Activated gamma-delta T cell treated with anti-CD3 and anti-CD28 coated beads, Interleukin-2, amount 50 U/mL, for 16 hours (primary cell): ENCODE measurements around the gene ASCL5.

Source experiments
- DNase-seq: peaks from one replicate; pipeline ENCODE4 v3.0.0-alpha.2; 2020; ENCODE audit warnings: low read depth

Gene ASCL5

DNA sequence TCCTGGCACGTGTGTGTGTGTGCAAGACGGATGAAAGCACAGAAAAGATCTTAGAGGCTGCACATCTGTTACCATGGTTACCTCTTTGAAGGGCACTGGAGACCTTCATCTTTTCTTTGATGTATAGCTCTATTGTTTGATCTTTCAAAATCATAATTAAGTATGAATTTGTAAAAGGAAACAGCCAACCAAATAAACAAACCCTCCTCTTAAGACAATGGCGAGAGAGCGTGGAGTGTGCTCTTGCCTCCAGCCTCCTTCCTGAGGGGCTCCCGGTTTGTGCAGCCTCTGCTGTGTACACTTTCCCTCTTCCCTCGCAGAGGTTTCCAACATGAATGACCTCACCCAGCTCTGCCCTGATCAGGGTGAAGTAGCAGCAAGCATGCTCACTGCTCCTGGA, 42.7 kb downstream of the ASCL5 start:
- no peak for DNase-seq

DNA sequence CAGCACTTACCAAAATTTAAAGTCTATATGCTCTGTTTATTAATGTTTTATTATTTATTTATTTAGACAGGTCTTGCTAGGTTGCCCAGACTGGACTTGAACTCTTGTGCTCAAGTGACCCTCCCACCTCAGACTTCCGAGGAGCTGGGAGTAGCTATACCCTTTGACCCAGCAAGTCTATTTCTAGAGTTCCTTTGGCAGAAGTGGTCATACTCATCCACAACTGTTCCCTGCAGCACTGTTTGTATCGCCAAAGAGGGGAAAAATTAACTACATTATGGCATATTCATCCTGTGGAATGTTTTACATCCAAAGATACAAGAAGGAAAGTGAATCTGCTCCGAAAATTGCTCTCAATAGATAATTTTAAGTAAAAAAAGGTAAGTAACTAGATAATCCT, 43.2 kb downstream of the ASCL5 start:
- no peak for DNase-seq

DNA sequence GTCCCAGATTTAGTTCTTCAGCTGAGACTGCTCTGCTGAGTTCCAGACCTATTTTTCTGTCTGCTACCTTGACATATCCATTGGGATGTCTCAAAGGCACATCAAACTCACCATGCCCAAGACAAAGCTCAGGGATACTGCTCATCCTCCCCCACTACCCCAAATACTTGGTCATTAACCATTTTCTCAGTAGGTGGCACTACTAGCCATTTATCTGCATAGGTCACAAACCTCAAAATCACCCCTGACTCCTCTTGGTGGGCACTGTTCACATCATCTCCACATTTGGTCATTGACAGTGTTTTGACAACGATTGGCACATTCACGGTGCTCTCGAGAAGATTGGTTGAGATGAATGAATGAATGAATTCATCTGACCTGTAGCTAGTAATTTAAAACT, 46.8 kb downstream of the ASCL5 start:
- DNase-seq, result no peak

DNA sequence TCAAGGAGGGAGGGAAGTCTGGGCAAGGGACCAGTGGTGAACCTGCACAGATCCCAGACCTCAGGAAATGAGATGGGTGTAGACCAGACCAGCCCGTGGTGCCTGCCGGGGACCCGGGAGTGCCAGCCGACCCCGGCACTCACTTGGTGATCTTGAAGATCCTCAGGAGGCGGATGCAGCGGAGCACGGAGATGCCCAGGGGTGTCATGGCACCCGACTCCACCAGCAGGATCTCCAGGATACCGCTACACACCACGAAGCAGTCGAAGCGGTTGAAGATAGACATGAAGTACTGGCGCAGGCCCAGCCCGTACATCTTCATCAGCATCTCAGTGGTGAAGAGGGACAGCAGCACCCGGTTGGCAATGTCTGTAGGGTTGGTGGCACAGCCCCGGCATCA, 49.2 kb downstream of the ASCL5 start:
- no peak for DNase-seq

DNA sequence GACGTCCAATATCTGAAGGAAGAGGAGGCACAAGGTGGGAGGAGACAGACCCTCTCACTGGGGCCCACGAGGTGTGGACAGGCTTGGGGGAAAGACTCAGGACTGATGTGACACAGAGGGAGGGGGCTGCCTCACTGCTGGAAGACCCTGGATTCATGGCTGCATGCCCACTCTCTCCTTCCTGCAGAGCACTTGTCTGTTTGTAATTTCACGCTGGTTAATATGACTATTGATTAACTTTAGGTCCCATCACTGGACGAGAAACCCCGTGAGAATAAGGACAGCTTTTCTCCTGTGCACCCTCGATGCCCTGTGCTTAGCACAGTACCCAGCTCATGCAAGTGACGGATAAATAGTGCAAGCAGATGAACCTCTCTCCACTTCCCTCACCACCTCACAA, 49.9 kb downstream of the ASCL5 start:
- no peak for DNase-seq

DNA sequence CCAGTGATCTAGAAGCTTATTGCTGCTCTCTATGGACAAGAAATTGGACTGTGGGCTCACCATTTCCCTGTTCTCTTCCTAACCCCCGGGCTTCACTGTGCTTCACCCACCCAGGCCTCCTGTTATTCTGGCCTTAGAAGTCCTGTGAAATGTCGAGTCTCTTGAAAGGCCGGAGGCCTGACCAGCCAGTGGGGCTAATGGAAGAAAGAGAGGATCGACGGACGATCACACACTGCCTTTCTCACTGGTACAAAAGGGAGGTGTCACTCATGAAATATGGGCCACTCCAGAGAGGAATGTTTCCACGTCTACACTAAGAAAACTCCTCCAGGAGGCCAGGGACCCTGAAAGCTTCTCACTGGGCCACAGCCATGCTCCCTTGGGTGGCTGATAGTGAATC, 50.9 kb downstream of the ASCL5 start:
- no peak for DNase-seq

DNA sequence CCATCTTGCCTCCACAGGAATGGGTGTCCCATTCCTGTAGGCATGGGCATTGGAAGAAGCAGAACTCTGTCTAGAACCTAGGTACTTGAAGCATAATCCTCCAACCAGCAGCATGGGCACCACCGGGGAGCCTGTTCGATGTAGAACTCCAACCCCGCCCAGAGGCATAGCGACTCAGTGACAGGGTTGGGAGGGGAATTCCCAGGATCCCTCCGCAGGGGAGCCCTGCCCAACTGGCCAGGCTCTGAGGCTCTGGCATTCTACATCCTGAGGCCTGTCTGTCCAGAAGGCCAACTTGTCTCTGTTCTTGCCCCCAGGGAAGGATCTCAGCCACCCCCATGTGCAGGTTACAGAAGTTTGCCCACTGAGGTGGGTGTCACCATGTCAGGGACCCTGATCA, 53.0 kb downstream of the ASCL5 start:
- no peak for DNase-seq

DNA sequence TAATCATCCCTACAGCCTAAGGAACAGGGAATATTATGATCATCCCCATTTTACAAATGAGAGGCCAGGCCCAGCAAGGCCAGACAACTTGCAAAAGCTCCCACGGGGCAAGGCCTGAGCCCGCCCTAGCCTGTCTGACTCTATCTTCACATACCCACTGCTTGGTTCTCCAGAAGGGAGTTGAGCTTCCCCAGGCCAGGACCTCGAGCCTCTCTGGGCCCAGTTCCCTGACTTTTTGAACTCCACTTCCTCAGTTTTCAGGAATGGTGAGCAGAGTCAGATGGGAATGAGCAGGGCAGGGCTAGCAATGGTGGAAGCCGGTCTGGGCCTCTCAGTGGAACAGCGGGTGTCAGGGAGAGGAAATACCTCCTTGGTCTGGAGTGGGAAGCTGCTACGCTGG, 54.1 kb downstream of the ASCL5 start:
- DNase-seq, result no peak

DNA sequence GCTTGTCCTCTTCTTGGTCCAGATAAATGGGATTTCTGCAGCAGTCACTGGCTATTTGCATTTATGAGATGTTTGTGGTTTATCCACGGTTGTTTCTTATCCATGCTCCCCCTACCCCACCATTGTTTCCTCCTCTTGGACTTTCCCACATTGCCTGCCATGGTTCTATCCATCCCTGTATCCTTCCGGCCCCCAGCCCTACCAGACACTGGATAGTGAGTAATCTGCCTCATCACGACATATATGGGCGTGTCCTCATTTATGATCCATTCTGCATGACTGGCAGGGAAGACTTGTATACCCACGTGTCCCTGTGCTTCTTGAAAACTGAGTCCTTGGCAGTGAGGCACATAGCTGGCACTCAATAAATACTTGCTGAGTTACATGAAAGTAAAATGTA, 54.8 kb downstream of the ASCL5 start:
- DNase-seq, result no peak

DNA sequence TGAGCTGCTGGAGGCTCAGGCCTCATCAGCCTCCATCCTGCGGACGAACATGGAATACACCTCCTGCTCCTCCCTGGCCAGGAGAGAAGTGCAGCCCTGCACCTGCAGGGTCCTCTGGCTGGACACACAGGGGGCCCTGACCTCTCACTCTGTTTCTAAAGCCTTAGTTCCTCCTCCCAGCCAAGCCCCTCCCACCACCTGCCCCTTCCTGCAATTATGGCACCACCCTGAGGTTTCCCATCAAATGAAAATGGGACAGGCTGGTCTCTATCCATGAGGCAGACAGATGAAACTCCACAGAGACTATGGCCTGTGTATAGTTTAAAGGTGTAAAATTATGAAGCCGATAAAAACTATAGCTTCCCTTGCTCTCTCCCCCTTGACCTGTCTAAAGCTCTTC, 57.3 kb downstream of the ASCL5 start:
- no peak for DNase-seq

DNA sequence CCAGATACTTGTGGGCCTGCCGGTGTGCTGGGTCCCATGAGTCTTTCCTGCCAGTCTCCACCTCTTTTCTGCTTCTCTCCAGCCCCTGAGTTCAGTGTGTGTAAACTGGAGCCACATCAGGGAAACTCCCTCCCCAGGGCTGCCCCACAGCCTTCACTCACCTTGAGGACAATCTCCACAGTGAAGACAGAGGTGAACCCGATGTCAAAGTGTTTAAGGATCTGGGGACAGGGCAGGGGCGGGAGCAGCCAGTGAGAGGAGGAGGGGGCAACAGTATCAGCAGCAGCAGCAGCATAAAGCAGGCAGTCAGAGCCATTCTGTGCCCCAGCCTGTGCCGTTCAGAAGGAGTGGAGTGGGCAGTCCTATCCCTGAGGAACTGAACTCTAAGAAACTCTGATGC, 58.0 kb downstream of the ASCL5 start:
- no peak for DNase-seq

DNA sequence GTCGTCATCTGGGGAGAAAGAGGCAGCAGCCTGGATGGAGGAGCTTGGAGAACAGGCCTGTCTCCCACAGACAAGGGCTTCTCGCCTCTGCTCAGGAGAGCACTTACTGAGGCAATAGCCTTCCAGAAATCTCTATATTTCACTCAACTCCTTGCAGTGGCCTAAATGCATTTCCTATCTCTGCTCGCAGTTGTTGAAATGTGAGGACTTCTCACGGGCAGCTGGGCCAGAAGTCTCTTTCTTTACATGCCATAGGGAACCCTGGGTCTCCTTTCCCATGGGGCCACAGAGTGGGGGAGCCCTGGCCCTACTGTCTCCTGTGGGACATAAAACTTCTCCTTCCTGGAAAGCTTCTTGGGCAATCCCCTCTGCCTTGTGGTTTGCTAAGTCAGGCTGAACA, 60.0 kb downstream of the ASCL5 start:
- no peak for DNase-seq

DNA sequence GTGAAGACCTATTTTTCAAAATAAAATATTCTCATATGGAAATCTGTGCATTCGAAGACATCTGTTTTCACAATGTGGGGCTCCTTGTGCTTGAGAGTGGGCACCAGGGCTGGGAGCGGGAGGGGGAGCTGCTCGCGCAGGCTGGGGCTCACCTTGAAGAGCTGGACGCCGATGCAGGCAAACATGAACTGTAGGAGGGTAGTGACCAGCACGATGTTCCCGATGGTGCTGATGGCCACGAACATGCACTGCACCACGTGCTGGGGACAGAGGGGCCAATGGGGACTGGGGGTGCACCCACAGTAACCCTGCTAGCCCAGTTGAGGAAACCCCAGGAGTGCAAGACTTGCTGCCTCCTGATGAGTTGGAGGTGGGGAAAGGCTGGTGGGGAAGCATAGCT, 61.3 kb downstream of the ASCL5 start:
- no peak for DNase-seq

DNA sequence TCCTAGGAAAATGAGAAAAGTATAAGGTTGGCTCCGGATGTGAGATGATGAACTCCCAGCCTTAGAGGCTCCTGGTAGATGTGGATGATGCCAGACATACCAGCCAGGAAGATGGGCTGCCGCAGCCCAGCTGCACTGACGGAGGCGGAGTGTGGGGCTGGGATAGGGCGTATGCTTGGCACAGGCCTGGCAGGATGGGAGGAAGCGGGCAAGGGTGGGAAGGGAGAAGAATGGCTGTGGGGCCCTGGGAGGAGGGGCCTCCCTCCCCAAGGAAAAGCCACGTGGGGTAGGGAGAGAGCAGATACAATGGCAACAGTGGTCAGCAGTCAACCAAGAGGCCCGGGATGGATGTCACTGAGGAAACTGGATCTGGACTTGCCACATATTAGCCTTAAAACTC, 62.2 kb downstream of the ASCL5 start:
- DNase-seq, result no peak
